Measurements from ENCODE around the gene BOLA3. TPM values are rescaled to one million over a fixed set of nuclear protein-coding genes. Genes with fewer than 3 reads are reported as not detected.

Gene BOLA3
- total and polyA plus RNA-seq, 2 donors (not counting 1 experiment from before 2014, with no cell fraction given), result 6.5 to 8.5 TPM

DNA sequence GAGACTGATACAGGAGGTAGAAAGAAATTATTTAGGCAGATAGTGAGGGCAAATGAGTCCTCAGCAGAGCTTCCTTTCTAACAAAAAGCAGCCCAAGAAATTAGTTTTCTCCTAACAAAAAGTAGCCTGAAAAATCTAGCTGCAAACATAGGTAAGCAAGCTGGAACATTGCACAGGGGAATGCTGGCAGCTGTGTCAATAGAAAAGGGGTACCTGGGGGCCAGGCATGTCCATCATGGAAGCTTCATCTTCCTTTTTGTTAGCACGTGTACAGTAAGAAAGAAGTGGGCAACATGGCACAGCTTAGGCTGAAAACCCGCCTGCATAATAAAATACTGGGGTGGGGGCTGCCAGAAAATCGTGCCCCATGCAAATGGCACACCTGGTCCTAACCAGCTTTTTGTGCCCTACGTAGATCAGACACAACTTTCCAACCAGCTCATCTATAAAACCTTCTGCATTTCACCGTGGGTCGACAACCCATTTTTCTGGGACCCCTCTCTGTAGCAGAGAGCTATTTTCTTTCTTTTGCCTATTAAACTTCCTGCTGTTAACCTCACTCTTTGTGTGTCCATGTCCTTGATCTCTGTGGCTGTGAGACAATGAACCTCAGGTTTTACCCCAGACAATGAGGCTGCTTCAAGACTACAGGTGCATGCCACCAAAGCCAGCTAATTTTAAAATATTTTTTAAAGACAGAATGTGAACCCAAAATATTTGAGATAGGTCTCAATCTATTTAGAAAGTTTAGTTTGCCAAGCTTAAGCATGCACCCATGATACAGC lies 44.1 kb upstream of the BOLA3 start:
- H3K9me3 ChIP-seq (ENCODE audit: control extremely low read depth in 1 of 3, control insufficient read depth in 2 of 3, insufficient read depth in 1 of 3, low read length in 2 of 3), result peaks cover 0 to under 1% (median 0%) of the 10 kb centered on the region in 3 donors
- DNase-seq (no peak), ATAC-seq (ENCODE audit: low read depth) (no peak)
- H2AFZ ChIP-seq (ENCODE audit: insufficient read depth, low read depth, low read length, poor library complexity, severe bottlenecking), result no peak overlapping the region
- no peaks in the 10 kb centered on the region for H4K20me1 ChIP-seq (ENCODE audit: control insufficient read depth, insufficient read depth, low read length, poor library complexity, severe bottlenecking)
- ChIA-PET POLR2A (no interaction called here), CTCF (interaction anchor here (0.5 to 1.7 kb wide), 3 partner anchors 10 to 326 kb away, joined by 3 to 5 read pairs (median 3); no protein-coding TSS in a partner anchor)
- WGBS (ENCODE audit: insufficient coverage), result 64% methylated on average over 5 of the region's 6 CpGs
- Mint-ChIP-seq H3K27me3 (no peaks in the 10 kb centered on the region), H3K9me3 (ENCODE audit: insufficient read depth) (no peaks in the 10 kb centered on the region), H3K27ac (no peak overlapping the region), H3K4me3 (no peak overlapping the region), H3K4me1 (peaks cover 1% of the 10 kb centered on the region)
- no peak overlapping the region for H3K4me2 ChIP-seq (replicated peaks; ENCODE audit: low read depth, low read length, poor library complexity, severe bottlenecking)
- no peak overlapping the region for H3K4me3 ChIP-seq (ENCODE audit: control extremely low read depth in 1 of 5, extremely low read depth in 1 of 5, insufficient read depth in 1 of 5, low read depth in 2 of 5, low read length in 4 of 5)
- H3K4me1 ChIP-seq (ENCODE audit: control insufficient read depth in 2 of 2, insufficient read depth in 2 of 2, low read length in 2 of 2), result peaks cover under 1 to 3% of the 10 kb centered on the region in 2 donors
- intact Hi-C loops (cut with micrococcal nuclease), result no loop called here
- peaks cover 5% of the 10 kb centered on the region for H3K79me2 ChIP-seq (ENCODE audit: control insufficient read depth, insufficient read depth, low read length)
- no peak overlapping the region for H3K9ac ChIP-seq (ENCODE audit: low read length)
- TF ChIP-seq EZH2 (IDR thresholded peaks at IDR 0.05; ENCODE audit: borderline replicate concordance, insufficient read depth, low read depth, low read length, poor library complexity, severe bottlenecking), result no peak
- TF ChIP-seq, protein P1, sequence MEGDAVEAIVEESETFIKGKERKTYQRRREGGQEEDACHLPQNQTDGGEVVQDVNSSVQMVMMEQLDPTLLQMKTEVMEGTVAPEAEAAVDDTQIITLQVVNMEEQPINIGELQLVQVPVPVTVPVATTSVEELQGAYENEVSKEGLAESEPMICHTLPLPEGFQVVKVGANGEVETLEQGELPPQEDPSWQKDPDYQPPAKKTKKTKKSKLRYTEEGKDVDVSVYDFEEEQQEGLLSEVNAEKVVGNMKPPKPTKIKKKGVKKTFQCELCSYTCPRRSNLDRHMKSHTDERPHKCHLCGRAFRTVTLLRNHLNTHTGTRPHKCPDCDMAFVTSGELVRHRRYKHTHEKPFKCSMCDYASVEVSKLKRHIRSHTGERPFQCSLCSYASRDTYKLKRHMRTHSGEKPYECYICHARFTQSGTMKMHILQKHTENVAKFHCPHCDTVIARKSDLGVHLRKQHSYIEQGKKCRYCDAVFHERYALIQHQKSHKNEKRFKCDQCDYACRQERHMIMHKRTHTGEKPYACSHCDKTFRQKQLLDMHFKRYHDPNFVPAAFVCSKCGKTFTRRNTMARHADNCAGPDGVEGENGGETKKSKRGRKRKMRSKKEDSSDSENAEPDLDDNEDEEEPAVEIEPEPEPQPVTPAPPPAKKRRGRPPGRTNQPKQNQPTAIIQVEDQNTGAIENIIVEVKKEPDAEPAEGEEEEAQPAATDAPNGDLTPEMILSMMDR (IDR thresholded peaks at IDR 0.05), result no peak
- H3K36me3 ChIP-seq (replicated peaks in 1 of 2; ENCODE audit: control extremely low read depth in 1 of 2, control insufficient read depth in 1 of 2, extremely low read depth in 1 of 2, insufficient read depth in 2 of 2, low read length in 1 of 2), result no peaks in the 10 kb centered on the region
- no peaks in the 10 kb centered on the region for H3K27me3 ChIP-seq (replicated peaks in 1 of 4; ENCODE audit: control extremely low read depth in 1 of 4, control insufficient read depth in 3 of 4, insufficient read depth in 4 of 4, low read length in 3 of 4)
- H3K27ac ChIP-seq (ENCODE audit: low read length in 2 of 2), result no peak overlapping the region

DNA sequence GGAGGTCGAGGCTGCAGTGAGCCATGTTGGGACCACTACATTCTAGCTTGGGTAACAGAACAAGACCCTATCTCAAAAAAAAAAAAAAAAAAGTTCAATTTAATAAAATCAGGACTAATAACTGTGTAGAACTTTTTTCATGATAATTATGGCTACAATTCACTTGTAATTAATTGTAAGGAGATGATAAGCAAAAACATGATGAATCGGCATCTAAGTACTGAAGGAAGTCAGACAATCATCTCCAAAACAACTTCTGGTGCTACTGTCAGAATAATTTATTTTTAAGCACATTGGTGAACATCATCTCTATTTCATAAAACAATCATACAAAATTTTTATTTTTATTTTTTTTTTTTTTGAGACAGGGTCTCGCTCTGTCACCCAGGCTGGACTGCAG lies 41.0 kb upstream of the BOLA3 start:
- Histone ChIP-seq H3K9ac (ENCODE audit: low read length) (no peak overlapping the region), H3K27me3 (replicated peaks in 1 of 4; ENCODE audit: control extremely low read depth in 1 of 4, control insufficient read depth in 3 of 4, insufficient read depth in 4 of 4, low read length in 3 of 4) (no peaks in the 10 kb centered on the region), H3K4me3 (ENCODE audit: control extremely low read depth in 1 of 5, extremely low read depth in 1 of 5, insufficient read depth in 1 of 5, low read depth in 2 of 5, low read length in 4 of 5) (no peak overlapping the region), H3K9me3 (ENCODE audit: control extremely low read depth in 1 of 3, control insufficient read depth in 2 of 3, insufficient read depth in 1 of 3, low read length in 2 of 3) (peaks cover 0 to 15% (median 0%) of the 10 kb centered on the region in 3 donors), H3K4me2 (replicated peaks; ENCODE audit: low read depth, low read length, poor library complexity, severe bottlenecking) (no peak overlapping the region), H4K20me1 (ENCODE audit: control insufficient read depth, insufficient read depth, low read length, poor library complexity, severe bottlenecking) (no peaks in the 10 kb centered on the region), H3K4me1 (ENCODE audit: control insufficient read depth in 2 of 2, insufficient read depth in 2 of 2, low read length in 2 of 2) (peaks cover 21 to 27% of the 10 kb centered on the region in 2 donors), H3K36me3 (replicated peaks in 1 of 2; ENCODE audit: control extremely low read depth in 1 of 2, control insufficient read depth in 1 of 2, extremely low read depth in 1 of 2, insufficient read depth in 2 of 2, low read length in 1 of 2) (no peaks in the 10 kb centered on the region), H2AFZ (ENCODE audit: insufficient read depth, low read depth, low read length, poor library complexity, severe bottlenecking) (no peak overlapping the region), H3K79me2 (ENCODE audit: control insufficient read depth, insufficient read depth, low read length) (peaks cover 5% of the 10 kb centered on the region), H3K27ac (ENCODE audit: low read length in 2 of 2) (no peak overlapping the region)
- Mint-ChIP-seq H3K4me3 (no peak overlapping the region), H3K27me3 (no peaks in the 10 kb centered on the region), H3K9me3 (ENCODE audit: insufficient read depth) (no peaks in the 10 kb centered on the region), H3K27ac (no peak overlapping the region), H3K4me1 (peaks cover 25% of the 10 kb centered on the region)
- TF ChIP-seq, protein P1 (IDR thresholded peaks at IDR 0.05), result no peak
- TF ChIP-seq EZH2 (IDR thresholded peaks at IDR 0.05; ENCODE audit: borderline replicate concordance, insufficient read depth, low read depth, low read length, poor library complexity, severe bottlenecking), result no peak
- ATAC-seq (ENCODE audit: low read depth) (no peak), DNase-seq (no peak)
- CTCF ChIA-PET, result interaction anchor here (2.1 to 4.9 kb wide), 2 partner anchors 10 kb away, joined by 7 to 29 read pairs; partner anchors contain the start of genes MOB1A and MTHFD2
- 88% methylated on average over 1 of the region's 3 CpGs for WGBS (ENCODE audit: insufficient coverage)
- intact Hi-C loops (cut with micrococcal nuclease), result no loop called here
- POLR2A ChIA-PET, result no interaction called here
